IPS-NIHi11 (cell line): ENCODE measurements around the gene MOGAT2.
"Not testable (repeated sequence)": the region's sequence is repeated elsewhere in the genome, so short reads cannot be mapped to it uniquely, and the experiment has no call there.

ENCODE experiments used
- DNase-seq: peaks from one replicate; pipeline ENCODE4 v3.0.0; 2012; ENCODE audit warnings: mixed read lengths, low spot score

The MOGAT2 gene

GRCh38 chr11:75719340-75720239 is 2.0 kb downstream of the MOGAT2 start:
- no peak for DNase-seq

- DNase-seq, result no peak
These were observed 3.0 kb downstream of the MOGAT2 start for GRCh38 chr11:75720639-75721038.

GRCh38 chr11:75721852-75722668 is 4.4 kb downstream of the MOGAT2 start:
- DNase-seq, result no peak

GRCh38 chr11:75722669-75723042 is 5.0 kb downstream of the MOGAT2 start:
- no peak for DNase-seq

GRCh38 chr11:75725547-75726320 is 8.1 kb downstream of the MOGAT2 start:
- no peak for DNase-seq

- no peak for DNase-seq
These were observed 11.4 kb downstream of the MOGAT2 start for GRCh38 chr11:75728992-75729391.

GRCh38 chr11:75731095-75731494 is 13.5 kb downstream of the MOGAT2 start:
- no peak for DNase-seq

- DNase-seq, result no peak
These were observed 15.4 kb downstream of the MOGAT2 start for GRCh38 chr11:75733071-75733430.

- no peak for DNase-seq
These were observed 15.9 kb downstream of the MOGAT2 start for GRCh38 chr11:75733431-75734107.

- no peak for DNase-seq
These were observed 17.0 kb downstream of the MOGAT2 start for GRCh38 chr11:75734491-75735180.

- no peak for DNase-seq
These were observed 17.7 kb downstream of the MOGAT2 start for GRCh38 chr11:75735181-75735845.

- no peak for DNase-seq
These were observed 19.7 kb downstream of the MOGAT2 start for GRCh38 chr11:75737314-75737713.

- DNase-seq, result no peak
These were observed 23.0 kb downstream of the MOGAT2 start for GRCh38 chr11:75740681-75741080.

- not testable (repeated sequence) for DNase-seq
These were observed 25.5 kb downstream of the MOGAT2 start for GRCh38 chr11:75743159-75743558.

GRCh38 chr11:75743711-75744563 is 26.3 kb downstream of the MOGAT2 start:
- DNase-seq, result no peak

GRCh38 chr11:75745807-75746206 is 28.2 kb downstream of the MOGAT2 start:
- no peak for DNase-seq

- not testable (repeated sequence) for DNase-seq
These were observed 31.2 kb downstream of the MOGAT2 start for GRCh38 chr11:75748729-75749273.

GRCh38 chr11:75754933-75755332 is 37.3 kb downstream of the MOGAT2 start:
- DNase-seq, result not testable (repeated sequence)

GRCh38 chr11:75757651-75758050 is 40.0 kb downstream of the MOGAT2 start:
- DNase-seq, result no peak
